NK-92 treated with Interleukin-12 subunit alpha and Interleukin-12 subunit beta, amount 100 ng/mL, for 24 hours (cell line): ENCODE measurements around the gene ENO2.

Source experiments
- DNase-seq: peaks from one replicate; lab custom pipeline; 2025; lab: John Stamatoyannopoulos, UW

The ENO2 gene

GRCh38 chr12:6912164-6912935 is 2.0 kb upstream of the ENO2 start:
- no peak for DNase-seq

GRCh38 chr12:6914947-6915788 is 788 bp downstream of the ENO2 start:
- no peak for DNase-seq

GRCh38 chr12:6915789-6916285 is 1.5 kb downstream of the ENO2 start:
- no peak for DNase-seq

GRCh38 chr12:6916426-6917200 is 2.2 kb downstream of the ENO2 start:
- DNase-seq, result no peak

GRCh38 chr12:6917491-6918231 is 3.3 kb downstream of the ENO2 start:
- DNase-seq, result no peak

GRCh38 chr12:6919588-6919987 is 5.2 kb downstream of the ENO2 start:
- no peak for DNase-seq

- DNase-seq, result no peak
Observed at GRCh38 chr12:6921539-6921938, 7.2 kb downstream of the ENO2 start.

- no peak for DNase-seq
Observed at GRCh38 chr12:6921996-6922946, 7.9 kb downstream of the ENO2 start.

- DNase-seq, result no peak
Observed at GRCh38 chr12:6923003-6923732, 8.8 kb downstream of the ENO2 start.

- DNase-seq, result no peak
Observed at GRCh38 chr12:6923851-6924250, 9.5 kb downstream of the ENO2 start.

- no peak for DNase-seq
Observed at GRCh38 chr12:6925239-6925539, 10.8 kb downstream of the ENO2 start.

GRCh38 chr12:6925540-6926279 is 11.3 kb downstream of the ENO2 start:
- no peak for DNase-seq

GRCh38 chr12:6927379-6928021 is 13.1 kb downstream of the ENO2 start, which contains the start of gene ATN1:
Gene ATN1 (plus strand): TSS chr12:6927959. CDS start chr12:6934002, 6,043 bp downstream.
- no peak for DNase-seq

- no peak for DNase-seq
Observed at GRCh38 chr12:6928022-6928702, 13.8 kb downstream of the ENO2 start.

- no peak for DNase-seq
Observed at GRCh38 chr12:6928703-6929407, 14.5 kb downstream of the ENO2 start.

- no peak for DNase-seq
Observed at GRCh38 chr12:6929466-6930452, 15.4 kb downstream of the ENO2 start.
